K562 (cell line): ENCODE results near the gene TMEM273. TPM values are rescaled to one million over a fixed set of nuclear protein-coding genes. Genes with fewer than 3 reads are reported as not detected.

Experiments used
- CC2D1A ChIP-seq: fragments of 450-650 bp; IDR thresholded peaks from 2 replicates; pipeline ENCODE4 v1.6.1; 2017; ENCODE audit warnings: mild to moderate bottlenecking
- CHD1 ChIP-seq: fragments of 200-600 bp; sonication (generic); IDR thresholded peaks from one replicate; pipeline ENCODE4 v1.6.1; 2012; ENCODE audit warnings: mild to moderate bottlenecking, moderate library complexity, low read length, inconsistent platforms
- ETS2 ChIP-seq: IDR thresholded peaks from 2 replicates; pipeline ENCODE4 v1.6.1; 2016; ENCODE audit warnings: borderline replicate concordance, missing genetic modification characterization, mild to moderate bottlenecking, moderate library complexity, missing compliant biosample characterization; ENCODE audit not compliant: poor library complexity, severe bottlenecking
- ETV5 ChIP-seq: sonication (generic); formaldehyde crosslinking; IDR thresholded peaks from 2 replicates; pipeline ENCODE4 v1.4.0; 2020; ENCODE audit warnings: low read depth, mild to moderate bottlenecking, missing genetic modification reagents
- EZH2 ChIP-seq: IDR thresholded peaks from 2 replicates; pipeline ENCODE4 v1.6.1; 2012; ENCODE audit warnings: low read depth, mild to moderate bottlenecking, inconsistent platforms, low read length, borderline replicate concordance
- LARP7 ChIP-seq: fragments of 450-650 bp; IDR thresholded peaks from 2 replicates; pipeline ENCODE4 v1.6.1; 2016
- NR1H2 ChIP-seq: sonication (generic); formaldehyde crosslinking; IDR thresholded peaks from 2 replicates; pipeline ENCODE4 v1.4.0; 2020; ENCODE audit warnings: mild to moderate bottlenecking, missing genetic modification reagents
- PRMT5 ChIP-seq: sonication (generic); formaldehyde crosslinking; IDR thresholded peaks from 2 replicates; pipeline ENCODE4 v1.5.0; 2020; ENCODE audit warnings: missing genetic modification reagents
- TRIM24 ChIP-seq, 2 experiments: fragments of 450-650 bp; IDR thresholded peaks; 2 replicates each; pipeline ENCODE4 v1.6.1; 2016
- ZNF408 ChIP-seq: fragments of 250-450 bp; sonication (Bioruptor Pico); IDR thresholded peaks from 2 replicates; pipeline ENCODE4 v1.4.0; 2020; ENCODE audit warnings: low read depth, mild to moderate bottlenecking, moderate library complexity
- ZNF707 ChIP-seq: fragments of 250-450 bp; sonication (Bioruptor Pico); conservative IDR thresholded peaks from 2 replicates; pipeline ENCODE4 v1.8.0; 2022; ENCODE audit warnings: inconsistent platforms, mild to moderate bottlenecking, moderate library complexity
- ZNF717 ChIP-seq: fragments of 250-450 bp; sonication (Bioruptor Pico); IDR thresholded peaks from 2 replicates; pipeline ENCODE4 v1.5.0; 2021
- polyA plus RNA-seq, 8 experiments: library from polyadenylated mRNA; depleted of rRNA in 4 of 8; stranded (reverse) in 5 of 8; unstranded in 3 of 8; fragments of >200 nt; fragmentation: Nextera tagmentation in 2 of 8; fragmentation: Illumina TruSeq in 1 of 8; extraction: Ambion mirVana in 2 of 8; extraction: Trizol in 1 of 8; gene quantifications; 2 replicates each; pipeline versions ENCODE4 v1.2.1 to v1.2.3, GENCODE V29; 2011 to 2014; ENCODE audit warnings: inconsistent platforms in 1 of 8, missing spikeins in 1 of 8
- total RNA-seq, 7 experiments: library from RNA; depleted of rRNA in 6 of 7; stranded (reverse); fragments of >200 nt in 6 of 7; fragmentation: Illumina TruSeq in 2 of 7; extraction: Trizol in 2 of 7; gene quantifications; 2 replicates each; pipeline versions ENCODE4 v1.2.1 to v1.2.3, GENCODE V29; 2011 to 2021; ENCODE audit warnings: low replicate concordance in 1 of 7
- TF ChIP-seq, protein P1 (sequence below), 2 experiments: fragments of 450-650 bp in 1 of 2; sonication (generic) in 1 of 2; formaldehyde crosslinking in 1 of 2; IDR thresholded peaks; 2 replicates each; pipeline versions ENCODE4 v1.7.1 to v1.9.0; 2016 to 2022; ENCODE audit warnings: inconsistent platforms in 1 of 2, mild to moderate bottlenecking in 1 of 2, missing genetic modification reagents in 1 of 2
- TF ChIP-seq, protein P2 (sequence below): fragments of 200-800 bp; sonication (Bioruptor generic); IDR thresholded peaks from 2 replicates; pipeline ENCODE4 v1.6.1; 2016; ENCODE audit warnings: missing genetic modification characterization, missing compliant biosample characterization

TMEM273 gene
- total and polyA plus RNA-seq, 9 of the 15 experiments (the other 6 are each of a cell fraction or from before 2014, with no cell fraction given), result 39.2 to 131 (median 95.6) TPM

DNA sequence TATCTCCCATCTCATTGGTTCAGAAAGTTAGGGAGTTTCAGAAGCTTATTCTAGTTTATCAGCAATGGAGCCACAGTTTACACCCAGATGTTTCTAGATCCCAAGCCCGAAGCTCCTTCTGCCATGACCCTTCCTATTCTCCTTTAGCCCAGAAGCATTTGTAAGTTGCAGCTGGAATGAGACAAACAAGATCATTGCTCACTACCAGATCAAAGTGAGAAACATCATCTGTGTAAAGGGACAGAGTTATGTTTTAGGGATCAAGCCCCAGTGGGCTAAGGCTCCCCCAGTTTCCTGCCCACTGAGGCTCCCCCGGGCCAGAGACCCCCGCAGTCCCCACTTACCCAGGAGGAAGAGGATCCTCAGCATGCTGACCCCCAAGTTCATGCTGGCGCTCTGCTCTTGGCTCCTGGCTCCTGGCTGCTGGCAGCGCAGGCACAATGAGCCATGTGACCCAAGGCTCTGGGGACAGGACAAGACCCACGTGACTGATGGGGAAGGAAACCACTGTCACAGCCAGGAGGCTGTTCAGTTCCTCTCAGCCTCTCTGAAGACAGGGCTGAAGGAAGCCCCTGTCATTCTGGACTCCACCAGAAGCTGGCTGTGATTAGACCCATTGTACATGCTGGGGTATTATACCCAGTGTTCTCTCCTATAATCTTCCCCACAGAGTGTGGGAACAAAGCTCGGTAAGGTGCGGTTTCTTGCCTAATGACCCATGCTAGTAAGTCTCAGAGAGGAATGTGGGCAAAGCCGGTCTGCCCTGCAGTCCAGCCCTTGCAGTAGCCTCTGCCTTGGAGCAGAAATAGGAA lies at the start of gene TMEM273 (continued):
- TF ChIP-seq, protein P1, sequence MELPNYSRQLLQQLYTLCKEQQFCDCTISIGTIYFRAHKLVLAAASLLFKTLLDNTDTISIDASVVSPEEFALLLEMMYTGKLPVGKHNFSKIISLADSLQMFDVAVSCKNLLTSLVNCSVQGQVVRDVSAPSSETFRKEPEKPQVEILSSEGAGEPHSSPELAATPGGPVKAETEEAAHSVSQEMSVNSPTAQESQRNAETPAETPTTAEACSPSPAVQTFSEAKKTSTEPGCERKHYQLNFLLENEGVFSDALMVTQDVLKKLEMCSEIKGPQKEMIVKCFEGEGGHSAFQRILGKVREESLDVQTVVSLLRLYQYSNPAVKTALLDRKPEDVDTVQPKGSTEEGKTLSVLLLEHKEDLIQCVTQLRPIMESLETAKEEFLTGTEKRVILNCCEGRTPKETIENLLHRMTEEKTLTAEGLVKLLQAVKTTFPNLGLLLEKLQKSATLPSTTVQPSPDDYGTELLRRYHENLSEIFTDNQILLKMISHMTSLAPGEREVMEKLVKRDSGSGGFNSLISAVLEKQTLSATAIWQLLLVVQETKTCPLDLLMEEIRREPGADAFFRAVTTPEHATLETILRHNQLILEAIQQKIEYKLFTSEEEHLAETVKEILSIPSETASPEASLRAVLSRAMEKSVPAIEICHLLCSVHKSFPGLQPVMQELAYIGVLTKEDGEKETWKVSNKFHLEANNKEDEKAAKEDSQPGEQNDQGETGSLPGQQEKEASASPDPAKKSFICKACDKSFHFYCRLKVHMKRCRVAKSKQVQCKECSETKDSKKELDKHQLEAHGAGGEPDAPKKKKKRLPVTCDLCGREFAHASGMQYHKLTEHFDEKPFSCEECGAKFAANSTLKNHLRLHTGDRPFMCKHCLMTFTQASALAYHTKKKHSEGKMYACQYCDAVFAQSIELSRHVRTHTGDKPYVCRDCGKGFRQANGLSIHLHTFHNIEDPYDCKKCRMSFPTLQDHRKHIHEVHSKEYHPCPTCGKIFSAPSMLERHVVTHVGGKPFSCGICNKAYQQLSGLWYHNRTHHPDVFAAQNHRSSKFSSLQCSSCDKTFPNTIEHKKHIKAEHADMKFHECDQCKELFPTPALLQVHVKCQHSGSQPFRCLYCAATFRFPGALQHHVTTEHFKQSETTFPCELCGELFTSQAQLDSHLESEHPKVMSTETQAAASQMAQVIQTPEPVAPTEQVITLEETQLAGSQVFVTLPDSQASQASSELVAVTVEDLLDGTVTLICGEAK (IDR thresholded peaks at IDR 0.05), result no peak
- TF ChIP-seq, protein P1 (CRISPR knock-in tag; IDR thresholded peaks at IDR 0.05), result no peak
- TF ChIP-seq ZNF707 (no peak), ETV5 (CRISPR knock-in tag) (no peak), ZNF717 (CRISPR knock-in tag) (no peak), ZNF408 (no peak), EZH2 (no peak), NR1H2 (no peak), ETS2 (tag) (no peak), CHD1 (no peak), LARP7 (no peak), TRIM24 (IDR thresholded peaks at IDR 0.05) (no peak), PRMT5 (CRISPR knock-in tag) (no peak), CC2D1A (0 out of 2 replicates have a peak, but pooled peaks have one; percentile 9)
- TF ChIP-seq, protein P2, sequence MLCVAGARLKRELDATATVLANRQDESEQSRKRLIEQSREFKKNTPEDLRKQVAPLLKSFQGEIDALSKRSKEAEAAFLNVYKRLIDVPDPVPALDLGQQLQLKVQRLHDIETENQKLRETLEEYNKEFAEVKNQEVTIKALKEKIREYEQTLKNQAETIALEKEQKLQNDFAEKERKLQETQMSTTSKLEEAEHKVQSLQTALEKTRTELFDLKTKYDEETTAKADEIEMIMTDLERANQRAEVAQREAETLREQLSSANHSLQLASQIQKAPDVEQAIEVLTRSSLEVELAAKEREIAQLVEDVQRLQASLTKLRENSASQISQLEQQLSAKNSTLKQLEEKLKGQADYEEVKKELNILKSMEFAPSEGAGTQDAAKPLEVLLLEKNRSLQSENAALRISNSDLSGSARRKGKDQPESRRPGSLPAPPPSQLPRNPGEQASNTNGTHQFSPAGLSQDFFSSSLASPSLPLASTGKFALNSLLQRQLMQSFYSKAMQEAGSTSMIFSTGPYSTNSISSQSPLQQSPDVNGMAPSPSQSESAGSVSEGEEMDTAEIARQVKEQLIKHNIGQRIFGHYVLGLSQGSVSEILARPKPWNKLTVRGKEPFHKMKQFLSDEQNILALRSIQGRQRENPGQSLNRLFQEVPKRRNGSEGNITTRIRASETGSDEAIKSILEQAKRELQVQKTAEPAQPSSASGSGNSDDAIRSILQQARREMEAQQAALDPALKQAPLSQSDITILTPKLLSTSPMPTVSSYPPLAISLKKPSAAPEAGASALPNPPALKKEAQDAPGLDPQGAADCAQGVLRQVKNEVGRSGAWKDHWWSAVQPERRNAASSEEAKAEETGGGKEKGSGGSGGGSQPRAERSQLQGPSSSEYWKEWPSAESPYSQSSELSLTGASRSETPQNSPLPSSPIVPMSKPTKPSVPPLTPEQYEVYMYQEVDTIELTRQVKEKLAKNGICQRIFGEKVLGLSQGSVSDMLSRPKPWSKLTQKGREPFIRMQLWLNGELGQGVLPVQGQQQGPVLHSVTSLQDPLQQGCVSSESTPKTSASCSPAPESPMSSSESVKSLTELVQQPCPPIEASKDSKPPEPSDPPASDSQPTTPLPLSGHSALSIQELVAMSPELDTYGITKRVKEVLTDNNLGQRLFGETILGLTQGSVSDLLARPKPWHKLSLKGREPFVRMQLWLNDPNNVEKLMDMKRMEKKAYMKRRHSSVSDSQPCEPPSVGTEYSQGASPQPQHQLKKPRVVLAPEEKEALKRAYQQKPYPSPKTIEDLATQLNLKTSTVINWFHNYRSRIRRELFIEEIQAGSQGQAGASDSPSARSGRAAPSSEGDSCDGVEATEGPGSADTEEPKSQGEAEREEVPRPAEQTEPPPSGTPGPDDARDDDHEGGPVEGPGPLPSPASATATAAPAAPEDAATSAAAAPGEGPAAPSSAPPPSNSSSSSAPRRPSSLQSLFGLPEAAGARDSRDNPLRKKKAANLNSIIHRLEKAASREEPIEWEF (CRISPR knock-in tag), result no peak
